HuH-7.5 (cell line): ENCODE data around the gene FYCO1.

Source experiments
- DNase-seq: peaks from one replicate; pipeline ENCODE4 v3.0.0; 2011; ENCODE audit warnings: low spot score

FYCO1 gene

DNA sequence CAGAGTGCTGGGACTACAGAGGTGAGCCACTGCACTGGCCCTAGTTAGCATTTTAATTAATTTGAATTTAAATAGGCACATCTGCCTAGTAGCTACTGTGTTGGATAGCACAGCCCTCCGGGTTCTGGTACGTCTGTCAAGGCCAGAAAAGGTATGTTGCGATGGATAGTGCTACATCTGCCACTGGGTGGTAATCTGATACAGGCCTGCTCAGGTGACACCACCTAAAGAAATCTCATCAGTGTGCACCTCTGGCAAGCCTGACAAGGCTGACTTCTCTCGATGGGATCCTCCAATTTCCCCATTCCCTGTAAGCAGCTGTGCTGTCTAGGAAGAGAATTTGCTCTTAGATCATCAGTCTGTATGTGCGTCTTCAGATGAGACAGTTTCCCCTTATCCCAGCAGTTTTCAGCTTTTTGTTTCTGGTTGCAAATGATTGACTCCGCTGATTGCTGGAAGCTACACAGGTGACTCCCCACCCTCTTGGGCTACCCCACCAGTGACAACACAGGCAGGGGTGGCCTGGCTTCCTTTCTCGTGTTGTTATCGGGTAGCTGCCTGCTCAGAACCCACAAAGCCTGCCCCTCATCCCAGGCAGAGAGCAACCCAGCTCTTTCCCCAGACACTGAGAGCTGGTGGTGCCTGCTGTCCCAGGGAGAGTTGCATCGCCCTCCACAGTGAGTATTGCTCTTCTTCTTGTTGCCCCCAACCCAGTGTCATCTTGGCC lies 109.5 kb downstream of the FYCO1 start, which contains the start of gene CCR9:
Gene CCR9 (plus strand): TSS at position 565 of the 727 bp plus-strand sequence. CDS start 8,391 bp downstream, outside the sequence.
- no peak for DNase-seq

GRCh38 chr3:45884368-45885201 lies 111.0 kb downstream of the FYCO1 start:
- no peak for DNase-seq

DNA sequence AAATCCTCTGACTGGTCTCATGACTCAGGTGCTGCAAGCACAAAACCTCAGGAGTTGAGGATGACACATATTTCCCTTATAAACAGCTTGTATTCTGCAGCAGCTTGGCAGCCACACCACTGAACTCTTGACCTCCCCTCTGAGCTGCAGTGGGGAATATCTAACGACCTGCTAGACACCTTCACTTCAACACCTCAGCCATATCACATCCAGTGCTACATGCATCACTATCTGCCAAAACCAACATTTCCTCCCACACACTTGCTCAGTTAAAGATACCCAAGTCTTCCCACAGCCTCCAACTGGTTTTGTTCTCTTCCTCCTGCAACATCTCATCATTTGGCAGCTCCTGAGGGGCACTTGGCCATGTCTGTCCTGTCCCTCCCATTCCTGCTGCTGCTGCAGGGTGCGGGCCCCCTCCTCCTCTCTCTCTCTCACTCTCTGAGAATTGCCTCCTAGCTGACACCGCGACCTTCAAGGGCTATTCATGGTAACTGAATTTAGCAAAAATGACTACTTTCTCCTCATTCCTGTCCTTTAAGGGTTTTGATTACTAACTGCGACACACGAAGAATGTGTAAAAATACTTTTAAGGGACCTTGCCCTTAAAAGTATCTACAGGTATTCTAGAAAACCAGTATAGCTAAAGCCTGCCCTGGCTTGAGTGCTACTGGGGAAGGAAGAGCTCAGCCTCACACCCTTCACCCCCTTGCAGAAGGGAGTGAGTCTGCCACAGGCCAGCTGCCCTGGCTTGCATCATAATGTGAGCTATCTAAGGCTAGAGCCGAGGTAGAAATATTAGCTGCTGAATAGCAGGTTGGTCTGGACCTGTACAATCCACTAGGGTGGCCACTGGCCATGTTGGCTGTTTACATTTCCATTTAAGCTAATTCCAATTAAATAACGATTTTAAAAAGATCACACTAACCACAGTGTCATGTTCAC lies 114.3 kb downstream of the FYCO1 start:
- DNase-seq: no peak

GRCh38 chr3:45880725-45881077 lies 114.9 kb downstream of the FYCO1 start:
- no peak for DNase-seq

DNA sequence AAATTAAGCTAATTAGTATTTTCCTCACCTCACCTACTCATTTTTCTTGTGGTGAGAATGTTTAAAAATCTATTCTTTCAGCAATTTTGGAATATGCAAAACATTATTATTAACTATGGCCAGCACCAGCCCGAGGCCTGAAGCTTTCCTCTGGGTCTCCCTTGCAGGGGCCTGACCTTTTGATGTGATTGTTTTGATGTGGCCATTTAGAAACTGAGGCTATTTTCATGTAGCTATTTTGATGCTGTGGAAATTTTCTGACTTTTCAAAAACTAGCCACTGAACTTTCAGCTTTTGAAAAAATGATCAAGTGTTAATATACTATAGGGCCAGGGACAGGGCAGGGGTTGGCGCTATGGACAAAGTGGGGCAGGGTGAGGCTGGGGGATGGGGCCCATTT lies 117.5 kb downstream of the FYCO1 start:
- no peak for DNase-seq

GRCh38 chr3:45874677-45875346 lies 120.8 kb downstream of the FYCO1 start:
- no peak for DNase-seq

- DNase-seq: no peak
Measured at GRCh38 chr3:45873638-45874037, 122.0 kb downstream of the FYCO1 start.

DNA sequence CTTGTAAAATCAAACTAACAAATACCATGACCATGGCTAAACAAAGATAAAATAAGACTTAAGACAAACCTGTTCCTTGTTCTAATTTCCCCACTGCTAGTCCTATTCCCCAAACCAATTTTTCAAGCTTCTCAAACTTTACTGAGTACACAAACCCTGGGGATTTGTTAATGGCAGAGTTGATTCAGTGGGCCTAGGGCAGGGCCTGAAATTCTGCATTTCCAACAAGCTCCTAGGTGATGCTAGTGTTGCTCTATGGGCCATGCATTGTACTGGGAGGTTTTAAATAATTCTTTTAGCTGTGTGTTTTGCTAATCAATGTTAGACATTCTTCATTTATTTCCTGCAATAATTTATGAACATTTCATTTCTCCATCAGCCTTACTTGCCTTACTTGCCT lies 122.6 kb downstream of the FYCO1 start:
- no peak for DNase-seq

GRCh38 chr3:45872569-45872968 lies 123.1 kb downstream of the FYCO1 start:
- DNase-seq: no peak

GRCh38 chr3:45871780-45872179 lies 123.8 kb downstream of the FYCO1 start:
- DNase-seq: no peak

- no peak for DNase-seq
Measured at GRCh38 chr3:45870099-45870498, 125.5 kb downstream of the FYCO1 start.

GRCh38 chr3:45869638-45870037 lies 126.0 kb downstream of the FYCO1 start:
- no peak for DNase-seq

DNA sequence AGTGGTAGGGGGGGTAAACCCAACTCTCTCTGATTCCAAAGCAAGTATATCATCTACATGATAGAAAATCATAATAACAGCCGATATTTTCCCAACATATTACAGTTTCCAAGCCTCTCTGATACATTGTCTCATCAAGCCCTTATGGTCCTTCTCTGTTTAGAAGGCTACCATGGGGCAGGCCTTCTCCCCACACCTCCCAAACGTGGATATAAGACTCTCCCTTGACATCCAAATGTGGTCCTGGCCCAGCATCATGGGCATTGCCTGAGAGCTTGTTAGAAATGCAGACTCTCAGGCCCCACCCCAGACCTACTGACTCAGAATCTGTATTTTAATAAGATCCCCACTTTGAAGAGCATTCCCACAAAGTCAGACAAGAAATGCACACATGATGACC lies 127.0 kb downstream of the FYCO1 start:
- DNase-seq: no peak

DNA sequence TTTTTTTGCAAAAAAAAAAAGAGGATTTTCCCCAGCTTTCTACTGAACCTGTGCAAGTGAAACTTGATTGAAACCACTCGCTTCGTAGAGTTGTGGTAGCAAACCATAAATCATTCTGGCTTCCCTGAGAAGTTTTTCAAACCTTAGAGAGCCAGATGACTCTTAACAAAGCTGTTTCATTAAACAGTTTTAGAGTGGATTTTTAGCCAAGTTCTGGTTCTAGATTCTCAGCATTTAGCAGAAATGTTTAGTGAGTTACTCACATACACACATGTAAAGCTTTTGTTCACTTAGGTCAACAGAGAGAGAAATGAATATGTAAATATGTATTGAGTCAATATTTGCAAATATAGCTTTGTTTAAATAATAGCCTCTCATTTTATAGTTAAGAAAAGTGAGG lies 127.4 kb downstream of the FYCO1 start:
- DNase-seq: no peak
